ENCODE results near the gene DNAJC5.
"Not testable (repeated sequence)": the region's sequence is repeated elsewhere in the genome, so short reads cannot be mapped to it uniquely, and the experiment has no call there.

The DNAJC5 gene

GRCh38 chr20:63957004-63957689, 62.2 kb downstream of the DNAJC5 start:
- peak; percentile 62 for DNase-seq

DNA sequence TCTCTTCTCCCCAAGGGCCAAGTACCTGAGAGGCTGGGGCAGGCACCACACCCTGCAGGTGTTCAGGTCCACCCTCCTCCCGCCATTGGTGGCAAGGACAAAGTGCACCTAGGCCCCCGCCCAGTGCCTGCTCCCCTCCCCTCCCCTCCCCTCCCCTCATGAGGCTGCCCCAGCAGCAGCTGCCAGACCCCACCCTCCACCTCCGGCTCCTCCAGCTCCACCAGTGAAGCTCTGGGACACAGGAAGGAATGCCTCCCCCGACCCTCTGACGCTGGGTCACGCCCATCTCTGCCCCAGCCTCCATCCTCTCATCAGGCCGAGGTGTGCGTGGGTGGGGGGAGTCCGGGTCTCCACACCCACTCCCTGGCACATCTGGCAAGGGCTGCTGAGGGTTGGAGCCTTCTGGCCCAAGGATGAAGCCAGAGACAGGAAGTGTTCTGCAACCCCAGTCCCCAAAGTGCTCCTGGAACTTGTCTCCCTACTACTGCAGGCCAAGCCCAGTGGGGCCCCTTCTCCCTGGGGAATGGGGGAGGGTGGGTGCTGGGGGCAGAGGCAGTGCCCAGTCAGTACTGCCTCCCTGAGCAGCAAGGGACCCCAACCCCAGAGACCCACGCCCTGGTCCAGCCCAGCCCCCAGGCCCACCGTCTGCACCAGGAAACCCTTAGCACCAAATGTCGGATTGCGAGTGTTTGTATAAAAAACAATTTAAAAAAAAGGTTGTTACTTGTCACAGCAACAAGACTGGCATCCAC, 62.9 kb downstream of the DNAJC5 start:
- DNase-seq = peak; percentile 62

DNA sequence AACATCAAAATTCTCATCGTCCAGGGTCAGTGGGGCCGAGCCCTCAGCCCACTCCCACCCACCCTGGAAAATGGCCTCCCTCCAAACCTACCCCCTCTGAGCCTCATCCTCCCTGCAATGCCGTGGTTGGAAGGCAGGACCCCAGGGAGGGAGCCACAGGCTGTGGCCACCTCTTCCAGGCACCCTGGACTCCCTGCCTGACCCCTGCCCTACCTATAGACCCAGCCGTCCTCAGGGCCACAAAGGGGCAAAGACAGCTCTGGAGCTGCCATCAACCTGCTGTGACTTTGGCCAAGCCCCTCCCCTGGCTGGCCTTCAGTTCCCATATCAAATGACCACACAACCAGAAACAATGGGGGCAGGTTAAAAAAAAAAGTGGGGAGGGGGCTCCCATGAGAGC, 63.5 kb downstream of the DNAJC5 start:
- DNase-seq = no peak

DNA sequence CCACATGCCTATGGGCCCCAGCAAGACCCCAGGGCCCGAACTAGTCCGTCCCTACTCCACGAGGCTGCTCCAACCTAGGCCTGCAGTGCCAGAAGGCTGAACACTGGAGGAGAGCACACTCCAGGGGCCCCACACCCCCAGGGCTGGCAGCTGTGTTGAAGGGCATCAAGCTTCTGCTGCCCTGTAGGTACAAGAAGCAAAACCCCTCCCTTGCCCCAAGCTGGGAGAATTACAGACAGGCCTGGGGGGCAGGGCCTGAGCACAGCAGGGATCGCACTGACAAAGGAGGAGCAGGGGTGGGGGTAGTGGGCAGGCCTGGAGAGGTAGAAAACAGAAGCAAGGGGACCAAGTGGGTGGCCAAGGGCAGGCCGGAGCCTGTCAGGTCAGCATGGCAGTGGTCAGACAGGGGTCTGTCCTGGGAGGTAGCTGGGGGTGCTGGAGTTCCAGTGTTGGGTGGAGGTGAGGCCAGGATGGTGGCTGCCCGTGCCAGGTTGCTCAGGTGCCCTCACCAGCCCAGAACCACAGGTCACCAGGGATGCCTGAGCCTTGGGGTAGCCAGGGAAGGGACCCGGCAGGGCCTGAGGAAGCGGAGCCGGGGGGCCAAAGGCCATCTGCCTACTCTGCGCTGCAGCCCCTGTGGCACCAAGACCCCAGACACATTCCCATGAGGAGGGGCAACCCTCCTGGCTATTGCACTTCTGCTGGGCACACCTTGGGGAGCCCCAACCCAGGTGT, 64.2 kb downstream of the DNAJC5 start:
- DNase-seq = no peak

DNA sequence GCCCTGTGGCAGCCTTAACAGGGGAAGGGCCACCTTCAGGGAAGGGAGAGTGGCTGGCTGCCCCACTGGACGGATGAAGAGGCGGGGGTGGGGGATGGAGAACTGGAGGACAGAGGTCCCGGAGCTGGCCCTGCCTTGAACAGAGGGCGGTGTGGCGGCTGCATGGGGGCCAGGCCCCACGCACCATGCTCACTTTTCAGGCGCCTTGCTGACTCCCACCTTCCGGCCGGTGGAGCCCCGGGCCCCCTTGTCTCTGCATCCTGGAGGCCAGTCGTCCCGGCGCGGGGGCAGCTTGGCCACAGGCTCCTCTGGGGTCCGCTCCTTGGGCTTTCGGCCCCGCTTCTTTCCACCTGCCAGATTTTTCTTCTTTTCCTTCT, 64.8 kb downstream of the DNAJC5 start:
- DNase-seq = no peak

GRCh38 chr20:63960654-63961621, 66.0 kb downstream of the DNAJC5 start:
- DNase-seq = not testable (repeated sequence)

- no peak for DNase-seq
Observed at GRCh38 chr20:63961664-63962425, 66.9 kb downstream of the DNAJC5 start.

DNA sequence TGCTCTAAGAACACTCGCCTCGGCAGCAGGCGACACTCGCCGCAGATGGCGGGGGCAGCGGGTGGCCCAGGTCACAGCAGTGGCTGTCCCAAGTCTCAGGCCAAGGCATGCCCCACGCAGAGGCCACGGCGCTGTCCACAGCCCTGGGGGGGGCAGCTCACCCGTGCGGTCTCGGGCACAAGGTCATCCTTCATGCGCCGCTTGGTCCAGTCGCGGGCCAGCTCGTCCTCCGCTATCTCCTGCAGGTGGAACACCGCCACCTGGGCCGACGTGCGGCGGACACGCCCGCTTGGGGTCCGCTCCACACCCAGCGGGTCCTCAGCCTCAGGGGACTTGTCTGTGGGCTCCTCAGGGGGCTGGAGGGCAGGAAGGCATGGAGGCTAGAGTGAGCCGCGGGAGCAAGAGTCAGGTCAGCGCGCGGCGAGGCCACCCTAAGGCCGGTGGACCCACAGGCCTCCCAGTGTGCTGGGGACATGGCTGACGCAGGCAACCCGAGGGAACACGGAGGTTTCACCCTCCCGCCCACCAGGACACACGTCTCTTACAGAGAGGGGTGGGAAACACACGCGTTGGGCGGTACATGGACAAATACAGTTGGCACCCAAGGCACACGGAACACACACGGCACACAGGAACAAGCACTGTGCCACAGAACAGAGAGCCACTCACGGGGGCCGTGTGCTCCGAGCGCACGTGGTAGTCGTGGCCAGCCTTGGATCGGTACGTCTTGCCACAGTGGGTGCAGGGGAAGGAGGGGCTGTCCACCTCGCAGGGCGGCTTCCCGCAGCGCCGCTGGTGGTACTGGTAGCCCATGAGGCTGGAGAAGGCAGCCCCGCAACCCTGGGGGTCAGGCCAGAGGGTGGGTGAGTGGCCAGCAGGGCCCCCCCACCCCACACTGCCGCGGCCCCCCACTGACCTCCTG, 67.8 kb downstream of the DNAJC5 start:
- DNase-seq = no peak

- no peak for DNase-seq
Observed at GRCh38 chr20:63963348-63963741, 68.4 kb downstream of the DNAJC5 start.

GRCh38 chr20:63963784-63964301, 68.9 kb downstream of the DNAJC5 start:
- DNase-seq = no peak

DNA sequence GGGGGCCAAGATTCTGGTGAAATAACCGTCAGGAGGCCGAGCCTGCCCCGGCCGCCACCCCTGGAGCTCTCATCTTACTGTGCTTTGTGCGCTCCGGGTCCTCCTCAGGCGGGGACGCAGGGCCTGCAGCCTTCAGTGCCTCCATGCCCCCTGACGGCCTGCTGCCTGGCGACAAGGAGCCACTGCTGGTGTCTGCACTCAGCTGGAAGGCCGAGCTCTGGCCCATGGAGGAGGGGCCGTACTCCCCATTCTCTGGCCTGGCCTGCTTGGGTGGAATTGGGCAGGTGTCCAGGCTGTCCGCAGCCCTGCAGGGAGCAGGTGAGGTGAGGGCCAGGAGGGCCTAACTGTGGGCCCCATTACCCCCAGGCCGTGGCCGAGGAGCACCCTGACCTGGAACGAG, 69.5 kb downstream of the DNAJC5 start:
- DNase-seq = no peak

GRCh38 chr20:63966172-63966943, 71.4 kb downstream of the DNAJC5 start:
- no peak for DNase-seq

- DNase-seq = no peak
Observed at GRCh38 chr20:63966944-63967322, 72.0 kb downstream of the DNAJC5 start.

DNA sequence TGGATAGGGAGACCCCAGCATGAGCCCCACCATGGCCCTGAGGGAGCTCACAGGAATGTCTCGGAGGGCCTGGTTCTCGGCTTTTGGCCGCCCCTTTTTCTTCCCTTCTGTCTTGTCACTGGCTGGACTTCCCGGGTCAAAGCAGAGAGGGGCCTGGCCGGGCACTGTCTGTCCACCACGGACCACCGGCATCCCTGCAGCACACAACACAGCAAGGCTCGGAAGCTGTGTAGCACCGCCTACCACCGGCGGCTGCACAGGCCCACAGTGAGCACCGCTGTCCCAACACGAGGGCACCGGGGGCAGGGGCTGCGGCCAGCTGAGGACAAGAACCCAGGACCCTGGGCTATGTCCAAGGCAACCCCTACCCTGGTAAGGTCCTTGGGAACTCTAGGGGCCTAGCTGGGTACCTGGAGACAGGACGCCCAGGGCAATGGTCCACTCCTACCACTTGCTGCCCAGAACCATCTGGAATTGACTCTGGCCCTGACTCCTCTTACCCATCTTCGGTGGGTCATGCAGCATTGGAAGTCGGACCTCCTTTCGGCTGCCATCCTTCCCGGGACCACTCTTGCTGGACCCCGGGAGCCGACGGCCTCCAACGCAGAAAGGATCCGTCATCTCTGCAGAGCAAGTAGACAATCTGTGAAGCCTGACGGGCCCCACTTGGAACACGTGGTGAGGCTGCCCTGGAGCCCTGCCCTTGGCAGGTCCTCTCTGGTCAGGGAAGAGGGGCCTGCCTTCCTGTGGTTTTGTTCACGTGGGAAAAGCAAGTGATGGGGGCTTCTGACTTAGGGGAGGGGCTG, 72.6 kb downstream of the DNAJC5 start:
- no peak for DNase-seq

DNA sequence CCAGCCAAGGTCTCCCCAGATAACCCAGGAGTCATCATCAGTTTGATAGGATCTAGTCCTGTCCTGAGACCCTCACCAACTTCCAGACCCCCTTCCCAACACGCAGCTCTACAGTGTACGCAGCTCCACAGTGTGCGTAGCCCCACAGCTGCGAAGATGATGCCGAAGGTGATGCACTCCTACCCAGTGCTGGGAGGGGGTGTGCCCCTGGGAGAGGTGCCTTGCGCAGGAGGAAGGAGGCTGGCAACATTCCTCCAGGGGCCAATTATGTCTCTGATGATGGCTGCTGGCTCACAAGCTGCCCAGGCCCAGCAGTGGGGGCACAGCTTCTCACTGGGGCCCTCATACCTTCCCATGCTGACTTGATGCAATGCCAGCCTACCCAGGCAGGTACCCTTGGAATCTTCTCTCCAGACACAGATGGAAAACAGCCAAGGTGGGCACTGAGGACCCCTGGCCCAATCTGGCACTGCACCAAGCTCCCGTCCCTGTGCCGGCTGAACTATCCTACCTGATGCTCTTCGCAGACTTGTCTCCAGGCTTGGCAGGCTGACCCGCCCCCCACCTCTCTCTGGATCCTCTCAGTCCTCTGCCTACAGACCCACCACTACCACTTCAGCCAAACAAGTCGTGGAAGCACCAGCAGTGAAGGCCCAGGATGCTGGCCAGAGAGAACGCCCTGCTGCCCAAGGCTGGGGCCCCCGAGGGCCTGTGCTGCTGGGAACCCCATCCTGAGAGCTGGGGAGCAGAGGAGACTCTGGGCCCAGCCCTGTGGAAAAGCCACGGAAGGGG, 73.4 kb downstream of the DNAJC5 start:
- no peak for DNase-seq

DNA sequence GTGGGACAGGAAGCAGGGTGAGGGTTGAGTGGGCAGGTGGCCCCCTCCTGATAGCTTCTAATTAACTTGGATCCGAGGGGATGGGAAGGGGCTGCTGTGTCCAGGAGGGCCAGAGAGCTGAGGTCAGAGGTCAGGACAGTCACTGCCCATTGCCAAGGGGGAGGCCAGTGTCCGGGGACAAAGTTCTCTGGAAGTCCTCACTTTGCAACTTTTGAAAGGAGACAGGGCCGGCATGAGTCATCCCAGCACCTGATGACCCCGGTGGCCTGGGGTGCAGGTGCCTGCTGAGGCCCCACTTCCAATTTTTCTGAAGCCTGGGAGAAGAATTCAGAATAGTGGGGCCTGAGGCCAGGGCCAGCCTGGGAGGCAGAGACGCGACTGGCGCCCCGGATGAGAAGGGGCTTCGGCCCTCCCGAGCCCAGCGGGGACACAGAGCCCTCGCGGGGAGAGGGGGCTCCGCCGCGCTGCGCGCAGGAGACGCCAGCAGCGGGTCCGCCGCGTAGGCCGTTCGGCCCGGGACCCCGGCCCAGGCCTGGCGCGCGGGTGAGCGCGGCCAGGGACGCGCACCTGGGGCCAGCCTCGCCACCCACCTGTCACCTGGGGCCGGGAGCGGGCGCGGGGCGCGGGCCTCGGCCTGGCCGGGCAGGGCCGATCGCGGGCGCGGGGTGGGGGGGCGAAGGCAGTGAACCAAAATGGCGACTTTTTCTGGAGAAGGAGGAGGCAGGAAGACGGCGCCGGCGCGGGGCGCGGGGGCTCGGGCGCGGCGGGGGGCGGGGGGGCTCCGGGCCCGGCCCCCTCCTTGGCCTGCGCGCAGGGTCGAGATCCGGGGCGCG, 74.2 kb downstream of the DNAJC5 start:
- DNase-seq = no peak
